ENCODE measurements around the gene BMF. TPM values are rescaled to one million over a fixed set of nuclear protein-coding genes. Genes with fewer than 3 reads are reported as not detected.

BMF gene
- 0.19 and 2.5 TPM in 2 replicates for total RNA-seq

GRCh38 chr15:40108855-40109735 is at the start of gene BMF:
TSS of gene BMF (minus strand) at chr15:40108879. CDS start at chr15:40106086, 2,793 bp downstream.

GRCh38 chr15:40038638-40039543 is 69.8 kb downstream of the BMF start, which contains the start of gene SRP14:
TSS of gene SRP14 (minus strand) at chr15:40039181. CDS start at chr15:40039116, 65 bp downstream.

Other genes with a start within 250 kb of the BMF start
- gene GPR176, start 188.6 kb downstream of the BMF start, total RNA-seq: 136 and 250 TPM in 2 replicates
- 82.6 and 98.5 TPM in 2 replicates for gene EIF2AK4, start 174.8 kb downstream of the BMF start, total RNA-seq
- gene SRP14, start 69.7 kb downstream of the BMF start, total RNA-seq: 158 and 237 TPM in 2 replicates
- gene BUB1B, start 52.2 kb upstream of the BMF start, total RNA-seq: 2.8 and 37.4 TPM in 2 replicates
- 0.56 TPM in 1 of 2 replicates, not detected in the other for gene PAK6, start 130.2 kb upstream of the BMF start, total RNA-seq
- gene ANKRD63, start 174.2 kb upstream of the BMF start, total RNA-seq: not detected in 2 replicates
- gene PLCB2, start 199.1 kb upstream of the BMF start, total RNA-seq: under 0.01 and 0.38 TPM in 2 replicates
- gene INAFM2, start 214.8 kb upstream of the BMF start, total RNA-seq: 37.8 and 39.5 TPM in 2 replicates
- gene CCDC9B, start 232.1 kb upstream of the BMF start, total RNA-seq: 16.9 and 18.0 TPM in 2 replicates
- not detected in 2 replicates for gene PHGR1, start 242.2 kb upstream of the BMF start, total RNA-seq
- under 0.01 and 0.19 TPM in 2 replicates for gene DISP2, start 249.3 kb upstream of the BMF start, total RNA-seq

Data from regular cardiac myocyte (primary cell).